CD4-positive, alpha-beta T cell treated with Interleukin-6 at 100 ng/mL for 8 hours (primary cell): ENCODE measurements around the gene CLDN16.

Experiments
- DNase-seq: peaks from one replicate; pipeline ENCODE4 v3.0.0-alpha.2; 2020; ENCODE audit warnings: mixed read lengths, low spot score

Gene CLDN16, protein sequence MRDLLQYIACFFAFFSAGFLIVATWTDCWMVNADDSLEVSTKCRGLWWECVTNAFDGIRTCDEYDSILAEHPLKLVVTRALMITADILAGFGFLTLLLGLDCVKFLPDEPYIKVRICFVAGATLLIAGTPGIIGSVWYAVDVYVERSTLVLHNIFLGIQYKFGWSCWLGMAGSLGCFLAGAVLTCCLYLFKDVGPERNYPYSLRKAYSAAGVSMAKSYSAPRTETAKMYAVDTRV

DNA sequence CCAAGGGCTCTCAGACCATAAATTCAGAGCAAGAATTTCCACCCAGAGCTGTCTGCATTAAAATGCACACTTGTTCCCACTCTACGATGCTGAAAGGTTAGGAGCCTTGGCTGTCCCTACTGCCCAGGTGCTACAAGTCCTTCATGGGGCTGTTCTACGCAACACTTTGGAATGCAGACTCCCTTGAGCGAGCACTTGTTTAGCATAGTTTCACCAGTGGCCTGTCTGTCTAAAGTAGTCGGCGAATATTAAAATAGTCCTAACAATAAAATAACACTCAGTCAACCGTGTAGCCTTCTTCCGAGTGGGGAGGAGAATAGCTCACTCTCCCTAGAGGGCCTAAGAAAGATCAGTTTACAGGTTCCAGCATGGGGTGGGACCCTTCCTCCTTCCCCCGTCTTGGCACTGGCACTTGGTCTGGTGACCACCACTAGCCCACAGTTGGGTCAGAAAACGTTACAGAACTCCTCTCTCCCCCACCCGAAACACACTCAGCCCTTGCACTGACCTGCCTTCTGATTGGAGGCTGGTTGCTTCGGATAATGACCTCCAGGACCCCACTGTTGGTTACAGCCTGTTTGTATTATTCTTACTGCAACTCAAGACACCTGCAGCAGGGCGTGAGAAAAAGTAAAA, at the start of gene CLDN16:
Gene CLDN16, plus strand, starts transcription at position 586 of the 636 bp plus-strand sequence. CDS start 167 bp downstream, outside the sequence.
- no peak for DNase-seq

DNA sequence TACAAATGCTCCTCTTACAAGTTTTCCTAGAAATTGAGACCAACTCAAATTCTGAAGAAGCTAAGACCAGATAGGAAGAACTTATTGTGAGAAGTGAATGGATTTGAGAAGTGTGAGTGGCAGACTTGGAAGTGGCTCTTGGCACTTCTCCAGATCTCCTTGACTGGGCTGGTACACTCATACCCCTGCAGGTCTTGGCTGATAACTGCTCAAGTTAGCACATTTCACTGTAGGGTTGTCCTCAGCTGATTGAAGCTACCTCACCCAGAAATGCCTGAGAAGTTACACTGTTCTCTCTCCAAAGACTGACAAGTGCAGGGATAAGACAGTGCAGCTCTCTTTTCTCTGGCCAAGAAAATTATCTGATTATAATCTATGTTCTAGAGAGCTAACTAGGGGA, 49.2 kb upstream of the CLDN16 start:
- DNase-seq = no peak

DNA sequence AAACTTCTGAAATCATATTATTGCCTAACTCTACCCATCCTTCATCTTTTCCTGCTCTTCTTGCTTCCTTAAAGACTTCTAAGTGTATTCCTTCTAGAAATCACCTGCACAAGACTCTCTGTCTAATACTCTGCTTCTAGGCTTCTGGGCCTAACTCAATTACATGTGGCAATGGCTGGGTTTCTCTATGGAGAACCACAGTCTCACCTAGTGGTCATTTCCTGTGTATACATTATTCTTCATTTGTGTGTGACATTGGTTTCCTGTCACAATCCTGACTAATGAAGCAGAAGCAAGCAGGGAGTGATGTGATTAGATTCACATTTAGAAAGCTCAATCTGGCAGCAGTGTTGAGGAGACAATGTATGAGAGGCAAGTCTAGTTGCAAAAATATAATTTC, 48.8 kb upstream of the CLDN16 start:
- DNase-seq = no peak

DNA sequence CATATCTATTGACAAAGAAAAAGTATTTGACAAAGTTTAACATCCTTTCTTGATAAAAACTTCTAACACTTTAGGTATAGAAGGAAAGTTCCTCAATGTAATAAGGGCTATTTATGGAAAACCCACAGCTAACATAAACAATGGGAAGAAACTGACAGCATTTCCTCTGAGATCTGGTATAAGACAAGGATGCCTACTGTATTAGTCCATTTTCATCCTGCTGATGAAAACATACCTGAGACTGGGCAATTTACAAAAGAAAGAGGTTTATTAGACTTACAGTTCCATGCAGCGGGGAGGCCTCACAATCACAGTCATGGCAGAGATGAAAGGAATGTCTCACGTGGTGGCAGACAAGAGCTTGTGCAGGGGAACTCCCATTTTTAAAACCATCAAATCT, 47.9 kb upstream of the CLDN16 start:
- no peak for DNase-seq

DNA sequence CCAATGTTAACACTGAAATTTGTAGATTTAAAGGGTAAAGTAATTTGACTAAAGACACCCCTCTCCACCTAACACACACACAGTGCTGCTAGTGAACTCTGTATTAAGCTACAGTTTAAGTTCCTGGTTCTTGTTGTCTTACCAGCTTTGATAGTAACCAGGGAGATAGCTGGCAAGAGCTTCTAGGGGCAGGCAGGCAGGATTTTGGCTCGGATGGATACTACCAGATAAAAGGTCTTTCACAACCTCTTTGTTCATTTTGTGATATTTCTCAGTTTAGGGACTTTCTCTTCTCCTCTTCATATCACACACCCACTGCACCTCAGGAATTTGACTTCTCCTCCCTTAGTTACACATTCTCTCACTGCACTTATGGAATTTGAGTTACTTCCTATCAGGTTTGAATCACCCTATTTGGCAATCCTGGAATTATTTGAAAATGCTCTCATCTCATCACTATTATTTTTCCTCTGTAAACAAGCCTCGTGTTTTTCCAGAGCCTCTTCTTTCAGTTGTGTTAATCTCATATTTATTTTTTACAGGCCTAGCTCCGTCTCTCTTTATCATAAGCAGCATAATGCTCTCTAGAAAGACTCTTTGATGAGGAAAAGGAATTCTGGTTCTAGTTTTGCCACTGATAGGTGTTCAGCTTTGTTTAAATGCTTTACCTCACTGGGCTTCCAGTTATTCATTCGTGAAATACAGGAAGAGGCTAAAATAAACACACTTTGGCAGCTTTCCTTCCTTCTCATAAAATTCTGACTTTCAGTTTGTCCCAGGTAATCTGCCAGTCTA, 42.7 kb upstream of the CLDN16 start:
- no peak for DNase-seq

DNA sequence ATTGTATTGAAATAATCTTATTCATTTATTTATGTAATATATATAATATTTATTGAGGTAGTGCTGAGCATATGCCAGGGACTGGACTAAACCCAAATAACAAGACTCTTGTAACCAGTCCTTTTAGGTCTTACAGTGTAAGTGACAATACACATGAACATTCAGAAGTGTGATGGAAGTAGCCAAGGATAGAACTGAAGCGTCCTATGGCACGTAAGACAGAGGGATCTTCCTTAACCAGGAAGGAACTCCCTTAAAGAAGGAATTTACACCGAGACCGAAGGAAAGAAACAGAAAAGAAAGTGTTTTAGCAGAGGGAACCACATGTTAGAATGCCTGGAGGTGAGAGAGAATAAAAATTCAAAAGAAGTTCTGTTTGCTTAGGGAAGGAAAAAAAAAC, 42.1 kb upstream of the CLDN16 start:
- DNase-seq = no peak

DNA sequence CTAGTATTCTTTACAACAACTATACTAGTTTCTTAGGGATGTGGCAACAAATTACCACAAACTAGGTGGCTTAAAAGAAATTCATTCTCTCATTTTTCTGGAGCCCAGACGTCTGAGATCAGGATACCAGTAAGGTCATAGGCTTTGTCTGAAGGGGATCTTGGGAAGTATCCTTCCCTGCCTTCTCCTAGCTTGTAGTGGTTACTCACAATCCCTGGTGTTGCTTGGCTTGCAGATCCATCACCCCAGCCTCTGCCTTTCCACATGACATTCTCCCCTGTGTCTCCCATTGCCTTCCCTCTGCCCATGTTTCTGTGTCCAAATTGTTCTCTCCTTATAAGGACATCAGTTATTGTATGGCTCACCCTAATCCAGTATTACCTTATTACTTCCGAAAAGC, 41.4 kb upstream of the CLDN16 start:
- DNase-seq = no peak

DNA sequence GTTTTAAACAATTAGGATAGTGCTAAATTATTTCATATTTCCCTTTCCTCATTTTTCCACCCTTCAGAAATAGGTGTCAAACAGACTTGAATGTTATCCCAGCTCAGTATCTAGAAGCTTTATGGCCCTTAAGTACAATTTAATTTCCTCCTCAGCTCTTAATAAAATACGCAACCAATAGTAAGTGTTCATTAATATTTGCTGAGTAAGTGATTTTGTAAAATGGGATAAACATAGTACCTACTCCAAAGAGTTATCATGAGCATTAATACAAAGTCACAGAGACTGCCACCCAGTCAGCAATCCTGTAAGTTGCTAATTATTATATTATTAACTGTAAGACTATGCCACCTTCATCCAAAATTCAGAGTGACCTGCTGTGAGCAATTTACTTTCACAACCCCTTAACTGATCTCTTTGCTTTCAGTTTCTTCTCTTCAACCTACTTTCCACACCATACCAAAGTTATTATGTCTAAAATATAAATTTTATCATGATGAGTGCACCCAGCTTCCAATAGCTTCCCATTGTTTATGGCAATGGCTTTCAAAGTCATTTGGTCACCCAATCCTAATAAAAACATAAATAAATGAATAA, 35.0 kb upstream of the CLDN16 start:
- DNase-seq = no peak

DNA sequence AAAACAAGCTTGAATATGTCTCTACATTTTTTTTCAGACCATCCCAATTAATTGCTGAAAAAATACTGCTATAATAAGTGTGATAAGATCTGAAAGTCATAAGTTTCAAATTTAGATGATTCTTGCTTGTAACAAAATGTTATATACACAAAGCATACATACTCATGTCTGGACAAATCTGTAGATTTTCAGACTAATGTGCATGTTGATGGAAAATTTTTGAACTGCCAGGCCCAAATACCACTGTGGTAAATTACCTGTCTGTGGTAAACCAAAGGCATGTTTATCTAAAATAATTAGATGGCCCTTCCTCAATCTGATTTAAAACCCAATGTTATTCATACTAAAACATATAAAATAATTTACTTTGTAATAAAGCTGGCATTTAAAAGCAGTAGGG, 31.7 kb upstream of the CLDN16 start:
- no peak for DNase-seq

DNA sequence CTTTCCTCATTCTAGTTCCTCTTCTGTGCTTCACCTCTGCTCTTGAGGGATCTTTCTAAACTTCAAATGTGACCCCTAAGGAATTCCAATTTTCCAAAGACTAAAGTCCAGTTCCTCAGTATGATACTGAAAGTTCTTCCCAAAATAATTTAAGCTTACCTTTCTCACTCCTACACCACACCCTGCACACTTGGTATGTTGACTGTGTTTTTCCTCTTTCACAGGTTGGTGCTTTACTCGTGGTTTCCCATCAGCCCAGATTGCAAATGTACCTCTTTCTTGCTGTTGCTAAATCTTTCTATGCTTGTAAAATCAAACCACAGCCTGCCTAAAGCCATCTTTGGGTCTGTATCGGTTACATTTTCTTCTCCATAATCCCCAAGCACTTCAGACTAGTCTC, 30.5 kb upstream of the CLDN16 start:
- no peak for DNase-seq

DNA sequence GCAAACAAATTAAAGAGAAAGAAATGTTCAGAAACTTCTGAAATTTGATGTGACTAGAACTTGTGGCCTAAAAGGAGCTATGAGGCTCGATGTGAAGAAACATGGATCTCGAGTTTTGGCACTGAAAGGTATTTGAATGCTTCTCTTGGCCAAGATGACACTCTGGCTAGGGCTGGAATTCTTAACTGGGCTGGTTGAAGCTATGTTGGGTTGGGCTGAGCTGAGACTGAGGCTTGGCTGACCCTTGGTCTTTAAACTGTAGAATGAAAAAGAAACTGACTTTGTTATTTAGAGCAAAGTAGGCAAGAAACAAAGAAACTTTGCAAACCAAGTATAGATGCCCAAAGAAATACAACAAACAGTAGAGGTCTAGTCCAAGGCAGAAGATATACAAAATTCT, 28.1 kb upstream of the CLDN16 start:
- DNase-seq = no peak

DNA sequence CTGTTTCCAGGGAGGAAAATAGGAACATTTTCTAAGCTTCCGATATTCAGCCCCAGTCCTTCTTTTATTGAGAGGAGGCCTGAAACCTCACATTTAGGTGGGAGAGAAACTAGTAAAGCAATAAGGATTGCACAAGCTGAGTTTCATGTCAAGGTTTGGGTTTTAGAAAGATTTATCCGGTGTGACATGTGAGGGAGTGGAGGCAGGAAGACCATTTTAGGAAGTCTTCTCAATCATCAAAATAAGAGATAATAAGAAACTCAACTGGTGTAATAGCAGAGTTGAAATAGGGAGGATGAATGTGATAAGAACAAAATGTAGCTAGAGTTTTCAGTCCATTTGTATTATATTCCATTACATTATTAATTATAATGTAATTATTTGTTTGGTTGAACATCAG, 27.7 kb upstream of the CLDN16 start:
- DNase-seq = no peak

DNA sequence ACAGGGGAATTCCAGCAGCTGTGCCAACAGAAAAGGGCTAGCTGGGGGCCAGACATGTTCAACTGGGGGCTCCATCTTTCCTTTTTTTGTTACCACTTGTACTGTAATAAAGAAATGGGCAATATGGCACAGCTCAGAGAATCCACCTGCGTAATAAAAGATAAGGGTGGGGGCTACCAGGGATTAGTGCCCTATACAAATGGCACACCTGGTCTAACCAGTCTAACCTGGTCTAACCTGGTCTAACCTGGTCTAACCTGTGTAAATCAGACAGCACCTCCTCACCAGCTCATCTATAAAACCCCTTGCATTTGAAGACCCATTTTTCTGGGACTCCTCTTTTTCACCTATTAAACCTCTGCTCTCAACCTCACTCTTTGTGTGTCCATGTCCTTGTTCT, 26.2 kb upstream of the CLDN16 start:
- no peak for DNase-seq

DNA sequence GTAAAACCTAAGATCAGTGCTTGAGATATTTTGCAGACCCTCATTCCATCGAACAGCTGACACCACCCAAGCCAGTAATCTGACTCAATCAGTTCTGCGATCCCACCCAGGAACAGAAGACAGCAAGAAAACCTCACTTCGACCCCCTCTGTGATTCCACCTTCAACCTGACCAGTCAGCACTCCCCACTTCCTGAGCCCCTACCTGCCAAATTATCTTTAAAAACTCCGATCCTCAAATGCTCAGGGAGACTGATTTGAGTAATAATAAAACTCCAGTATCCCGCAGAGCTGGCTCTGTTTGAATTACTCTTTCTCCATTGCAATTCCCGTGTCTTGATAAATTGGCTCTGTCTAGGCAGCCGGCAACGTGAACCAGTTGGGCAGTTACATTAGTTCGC, 25.7 kb upstream of the CLDN16 start:
- DNase-seq = no peak

DNA sequence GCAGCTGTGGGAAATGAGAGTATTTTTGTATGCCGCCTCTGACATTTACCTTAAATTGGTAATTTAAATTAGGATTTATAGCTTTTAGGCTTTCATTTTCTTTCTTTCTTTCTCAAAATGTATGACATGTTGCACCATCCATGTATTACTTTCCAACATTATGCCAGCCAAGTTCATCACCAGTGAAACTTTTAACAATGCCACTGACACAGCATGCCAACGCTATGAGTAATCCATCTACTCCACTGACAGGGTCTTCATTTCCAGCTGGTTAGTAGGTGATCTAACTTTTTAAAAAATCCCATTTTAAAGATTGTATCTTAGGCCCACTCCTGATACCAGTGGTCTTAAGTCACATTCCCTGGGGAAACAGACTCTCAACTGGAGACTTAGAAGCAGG, 21.8 kb upstream of the CLDN16 start:
- no peak for DNase-seq

DNA sequence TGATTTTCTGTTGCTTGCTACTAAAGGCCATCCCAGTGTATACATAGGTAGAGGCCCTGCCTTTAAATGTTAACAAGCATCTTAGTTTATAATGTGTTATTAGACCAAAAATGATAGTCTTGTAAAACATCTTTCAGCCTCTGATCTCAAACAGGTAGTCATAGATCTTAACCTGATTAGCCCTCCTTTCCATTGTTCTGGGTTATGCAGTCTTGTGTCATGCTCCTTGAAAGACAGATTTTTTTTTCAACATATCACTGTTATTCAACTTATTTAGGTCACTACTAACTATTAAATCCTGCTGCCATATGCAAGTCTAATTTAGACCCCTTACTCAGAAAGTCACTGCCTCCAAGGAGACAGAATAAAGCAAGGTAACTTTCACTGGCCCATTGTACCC, 19.1 kb upstream of the CLDN16 start:
- no peak for DNase-seq

DNA sequence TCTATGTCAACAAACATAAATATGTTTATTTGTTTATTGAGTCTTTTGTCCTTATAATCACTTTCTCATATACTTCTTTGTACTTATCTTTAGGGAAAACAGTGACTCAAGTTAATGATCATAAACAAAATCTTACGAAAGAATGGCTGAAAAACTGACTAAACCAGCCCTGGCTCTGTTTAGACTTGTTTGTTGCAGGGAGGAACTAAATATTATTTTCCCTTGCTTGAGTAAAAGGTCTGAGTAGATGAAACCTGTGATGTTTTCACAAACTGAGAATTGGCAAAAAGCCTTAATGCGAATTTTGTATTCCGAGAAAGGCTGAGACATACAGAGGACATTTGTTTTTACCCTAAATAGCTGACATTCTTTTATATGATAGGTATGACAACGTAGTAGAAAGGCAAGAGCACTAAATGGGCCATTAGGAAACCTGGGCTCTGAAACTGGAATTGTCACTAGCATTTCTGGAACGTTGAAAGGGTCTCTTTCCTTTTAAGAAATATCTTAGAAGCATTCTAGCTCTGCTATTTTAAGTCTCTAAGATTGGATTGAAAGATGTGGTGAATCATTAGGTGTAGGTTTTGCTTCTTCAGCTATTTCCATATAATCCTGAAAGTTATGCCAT, 18.2 kb upstream of the CLDN16 start:
- no peak for DNase-seq

DNA sequence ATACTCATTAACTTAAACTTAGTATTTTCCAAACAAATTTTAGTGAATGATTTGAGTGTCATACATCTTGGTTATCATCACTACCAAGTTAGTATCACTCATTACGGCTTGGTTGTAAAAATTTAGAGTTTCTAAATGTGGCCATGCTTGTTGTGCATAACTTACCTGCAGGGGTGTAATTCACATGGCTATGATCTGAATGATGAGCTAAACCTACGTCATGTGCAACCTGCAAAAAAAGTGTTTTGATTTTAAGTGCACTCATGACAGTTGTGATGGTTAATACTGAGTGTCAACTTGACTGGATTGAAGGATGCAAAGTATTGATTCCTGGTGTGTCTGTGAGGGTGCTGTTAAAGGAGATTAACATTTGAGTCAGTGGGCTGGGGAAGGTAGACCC, 17.6 kb upstream of the CLDN16 start:
- DNase-seq = no peak

DNA sequence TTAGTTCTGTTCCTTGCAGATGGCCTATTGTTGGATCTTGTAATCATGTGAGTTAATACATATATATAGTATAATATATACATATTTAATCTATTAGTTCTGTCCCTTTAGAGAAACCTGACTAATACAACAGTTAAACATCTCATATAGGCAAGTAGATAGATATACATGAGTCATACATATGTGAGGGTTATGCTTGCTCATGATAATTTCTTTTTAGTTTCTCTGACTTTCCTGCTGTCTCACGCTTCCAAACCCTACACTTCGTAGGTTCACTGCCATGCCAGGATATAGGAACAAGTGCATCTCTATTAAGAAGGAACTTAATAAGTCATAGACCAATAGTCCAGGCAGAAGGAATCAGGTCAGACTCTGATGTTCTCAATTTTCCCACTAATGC, 16.8 kb upstream of the CLDN16 start:
- no peak for DNase-seq

DNA sequence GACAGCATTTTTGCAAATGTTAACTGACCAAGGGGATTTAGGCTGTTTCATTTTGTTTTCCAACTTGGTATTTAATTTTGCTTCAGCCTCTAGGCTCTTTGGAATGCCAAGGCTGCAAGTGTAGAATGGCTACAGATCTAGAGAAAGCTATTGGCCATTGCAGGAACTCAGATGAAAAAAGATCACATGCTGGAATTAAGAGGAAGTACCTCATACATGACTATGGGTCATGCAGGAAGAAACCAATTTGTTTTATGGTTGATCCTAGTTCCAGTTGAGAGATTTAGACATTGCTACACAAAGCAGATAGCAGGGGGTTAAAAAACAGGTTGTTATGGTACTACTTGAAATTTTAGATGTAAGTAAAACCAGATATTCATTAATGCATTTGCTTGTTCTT, 12.7 kb upstream of the CLDN16 start:
- no peak for DNase-seq

DNA sequence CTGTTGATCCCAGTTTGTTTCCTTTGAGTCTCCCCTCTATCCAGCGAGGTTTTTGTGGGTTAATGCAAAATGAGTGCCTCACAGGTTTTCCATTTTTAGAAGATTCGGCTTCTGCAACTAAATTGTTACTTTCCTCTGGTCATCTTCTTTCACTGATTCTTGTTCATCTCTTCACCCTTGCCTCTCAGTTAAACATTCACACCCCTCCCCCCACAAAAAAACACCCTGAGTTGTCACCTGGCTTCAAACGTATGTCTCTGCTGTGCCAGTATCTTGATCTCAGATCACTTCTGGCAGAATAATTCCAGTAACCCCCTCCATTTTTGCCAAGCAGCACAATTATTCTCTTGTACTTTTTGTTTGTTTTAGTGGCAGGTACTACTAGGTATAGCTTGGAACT, 12.3 kb upstream of the CLDN16 start:
- DNase-seq = no peak

DNA sequence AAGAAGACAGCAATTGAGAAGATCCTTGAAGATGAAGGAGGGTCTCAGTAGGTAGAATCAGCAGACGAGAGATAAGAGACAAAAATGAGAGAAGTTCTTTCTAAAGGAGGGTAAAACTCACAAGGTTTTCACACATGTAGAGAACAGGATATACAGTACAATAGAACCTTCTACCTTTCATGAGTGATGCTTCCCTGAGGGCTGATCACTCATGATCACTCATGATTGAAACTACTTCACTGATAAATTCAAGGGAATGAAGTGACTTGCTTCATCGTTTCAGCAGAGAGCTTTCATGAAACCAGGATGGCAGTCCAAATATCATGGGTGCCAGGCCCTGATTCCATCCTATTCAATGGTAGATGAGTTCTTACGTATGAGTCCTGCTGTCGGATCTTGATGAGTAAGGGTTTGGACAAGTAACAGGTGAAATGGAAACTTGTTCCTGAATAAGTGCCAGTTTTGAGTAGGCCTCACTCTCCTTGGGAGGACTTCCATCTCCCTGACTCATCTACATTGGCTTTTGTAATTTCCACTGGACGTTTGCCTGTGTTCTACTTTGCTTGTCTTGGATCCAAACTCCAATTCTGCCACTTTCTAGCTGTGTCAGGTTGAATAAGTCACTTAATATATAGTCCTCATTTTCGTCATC, 9.6 kb upstream of the CLDN16 start:
- no peak for DNase-seq
